Epithelial cell of proximal tubule (primary cell): Measurements from ENCODE around the gene SDHAF4. TPM values are rescaled to one million over a fixed set of nuclear protein-coding genes. Genes with fewer than 3 reads are reported as not detected.

Source experiments
- DNase-seq: peaks from one replicate; pipeline ENCODE4 v3.0.0-alpha.2; 2011; ENCODE audit warnings: low read depth
- H3K4me3 ChIP-seq: 2 replicates; pipeline ENCODE4 v1.5.1; 2011; ENCODE audit warnings: low read depth, mild to moderate bottlenecking, low read length
- total RNA-seq: library from RNA; depleted of rRNA; stranded (reverse); fragments of >200 nt; gene quantifications from 2 replicates; pipeline ENCODE4 v1.2.3, GENCODE V29; 2015
- TF ChIP-seq, protein P1 (sequence below): conservative IDR thresholded peaks from 2 replicates; pipeline ENCODE4 v1.5.1; 2012; ENCODE audit warnings: low read depth, mild to moderate bottlenecking, low read length

Gene SDHAF4
- total RNA-seq, 1 donor from 2014 or later: 15.0 TPM

DNA sequence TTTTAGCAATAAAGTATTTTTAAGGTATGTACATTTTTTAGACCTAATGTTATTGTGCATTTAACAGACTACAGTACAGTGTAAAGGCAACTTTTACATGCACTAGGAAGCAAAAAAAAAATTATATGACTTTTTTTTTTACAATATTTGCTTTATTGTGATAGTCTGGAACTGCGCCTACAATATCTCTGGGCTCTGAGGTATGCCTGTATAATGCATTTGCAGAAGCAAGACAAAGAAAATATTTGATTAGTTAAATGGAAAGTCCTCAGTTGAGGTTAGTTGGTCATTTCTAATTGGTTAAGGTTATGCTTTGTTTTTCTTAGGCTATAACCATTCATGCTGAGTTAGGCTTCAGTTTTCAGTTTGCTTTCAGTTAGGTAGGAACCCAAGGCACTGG lies 54.0 kb downstream of the SDHAF4 start:
- no peak overlapping the region for H3K4me3 ChIP-seq
- no peak for DNase-seq
- TF ChIP-seq, protein P1, sequence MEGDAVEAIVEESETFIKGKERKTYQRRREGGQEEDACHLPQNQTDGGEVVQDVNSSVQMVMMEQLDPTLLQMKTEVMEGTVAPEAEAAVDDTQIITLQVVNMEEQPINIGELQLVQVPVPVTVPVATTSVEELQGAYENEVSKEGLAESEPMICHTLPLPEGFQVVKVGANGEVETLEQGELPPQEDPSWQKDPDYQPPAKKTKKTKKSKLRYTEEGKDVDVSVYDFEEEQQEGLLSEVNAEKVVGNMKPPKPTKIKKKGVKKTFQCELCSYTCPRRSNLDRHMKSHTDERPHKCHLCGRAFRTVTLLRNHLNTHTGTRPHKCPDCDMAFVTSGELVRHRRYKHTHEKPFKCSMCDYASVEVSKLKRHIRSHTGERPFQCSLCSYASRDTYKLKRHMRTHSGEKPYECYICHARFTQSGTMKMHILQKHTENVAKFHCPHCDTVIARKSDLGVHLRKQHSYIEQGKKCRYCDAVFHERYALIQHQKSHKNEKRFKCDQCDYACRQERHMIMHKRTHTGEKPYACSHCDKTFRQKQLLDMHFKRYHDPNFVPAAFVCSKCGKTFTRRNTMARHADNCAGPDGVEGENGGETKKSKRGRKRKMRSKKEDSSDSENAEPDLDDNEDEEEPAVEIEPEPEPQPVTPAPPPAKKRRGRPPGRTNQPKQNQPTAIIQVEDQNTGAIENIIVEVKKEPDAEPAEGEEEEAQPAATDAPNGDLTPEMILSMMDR: no peak

DNA sequence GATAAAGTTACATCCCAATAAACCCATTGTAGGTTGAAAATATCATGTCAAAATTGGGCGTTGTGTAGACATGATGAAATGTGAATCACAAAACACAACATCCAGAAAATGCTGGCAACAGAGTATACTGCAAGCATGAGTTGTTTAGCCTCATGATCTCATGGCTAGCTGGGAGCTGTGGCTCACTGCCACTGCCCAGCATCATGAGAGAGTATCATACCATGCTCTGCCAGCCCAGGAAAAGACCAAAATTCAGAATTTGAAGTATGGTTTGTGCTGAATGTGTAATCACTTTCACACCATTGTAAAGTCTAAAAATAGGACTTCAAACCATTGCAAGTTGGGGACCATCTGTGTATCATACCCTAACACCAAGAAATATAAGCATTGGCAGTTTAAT lies 55.7 kb downstream of the SDHAF4 start:
- H3K4me3 ChIP-seq: no peak overlapping the region
- TF ChIP-seq, protein P1: no peak
- no peak for DNase-seq

DNA sequence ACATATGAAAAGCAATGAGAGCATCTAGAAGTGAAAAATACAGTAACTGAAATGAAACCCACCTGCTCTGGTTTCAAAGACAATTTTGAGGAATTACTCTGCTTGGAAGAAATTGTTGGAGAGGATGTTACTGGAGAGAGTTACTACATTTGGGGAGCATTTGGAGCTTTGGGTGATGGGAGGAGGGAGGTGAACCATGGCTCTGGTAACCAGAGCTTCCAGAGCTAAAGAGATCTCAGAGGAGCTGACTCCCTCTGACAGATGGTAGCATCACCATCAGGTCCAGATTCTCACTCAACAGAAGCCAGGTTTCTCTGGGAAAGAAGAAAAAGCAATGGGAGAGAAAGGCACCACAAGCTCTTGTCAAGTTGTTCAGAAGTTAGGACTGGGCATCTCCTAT lies 58.7 kb downstream of the SDHAF4 start:
- H3K4me3 ChIP-seq: no peak overlapping the region
- TF ChIP-seq, protein P1: no peak
- no peak for DNase-seq

DNA sequence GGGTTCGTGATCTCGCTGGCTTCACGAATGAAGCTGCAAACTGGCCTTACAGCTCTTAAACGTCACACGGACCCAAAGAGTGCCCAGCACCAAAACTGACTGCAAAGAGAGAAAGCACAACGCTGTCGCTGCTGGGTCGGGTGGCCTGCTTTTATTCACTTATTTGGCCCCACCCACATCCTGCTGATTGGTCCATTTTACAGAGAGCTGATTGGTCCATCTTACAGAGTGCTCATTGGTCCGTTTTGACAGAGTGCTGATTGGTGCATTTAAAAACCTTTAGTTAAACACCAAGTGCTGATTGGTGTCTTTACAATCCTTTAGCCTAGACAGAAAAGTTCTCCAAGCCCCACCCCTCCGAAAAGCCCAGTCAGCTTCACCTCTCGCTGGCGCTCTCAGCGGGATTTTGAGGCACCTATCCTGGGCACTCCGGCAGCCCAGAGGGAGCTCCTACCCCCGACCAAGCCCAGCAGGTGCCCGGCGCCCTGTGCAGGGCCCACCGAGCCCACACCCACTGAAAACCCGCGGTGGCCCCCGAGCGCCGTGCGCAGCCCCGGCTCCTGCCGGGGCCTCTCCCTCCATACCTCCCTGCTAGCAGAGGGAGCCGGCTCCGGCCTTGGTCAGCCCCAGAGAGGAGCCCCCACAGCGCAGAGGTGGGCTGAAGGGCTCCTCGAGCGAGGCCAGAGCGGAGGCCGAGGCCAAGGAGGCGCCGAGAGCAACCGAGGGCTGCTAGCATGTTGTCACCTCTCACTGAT lies 60.9 kb downstream of the SDHAF4 start:
- no peak for DNase-seq
- TF ChIP-seq, protein P1: no peak
- no peak overlapping the region for H3K4me3 ChIP-seq

DNA sequence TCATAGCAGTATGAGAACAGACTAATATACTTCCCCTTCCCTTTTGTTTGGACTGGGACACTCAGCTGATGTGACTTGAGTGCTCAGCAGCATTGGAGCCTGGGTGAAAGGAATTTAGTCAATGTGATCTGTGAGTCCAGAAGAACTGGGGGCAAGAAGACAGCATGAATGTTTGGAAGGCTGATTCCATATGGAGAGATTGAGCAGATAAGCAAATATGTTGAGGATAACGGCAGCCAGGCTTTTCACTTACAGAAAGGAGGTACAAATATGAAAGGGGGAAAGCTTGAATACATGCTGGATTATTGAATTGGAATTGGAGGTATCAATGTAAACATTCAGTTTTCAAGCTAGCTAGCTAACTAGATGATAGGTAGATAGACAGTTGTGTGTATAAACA lies 63.2 kb downstream of the SDHAF4 start:
- TF ChIP-seq, protein P1: no peak

DNA sequence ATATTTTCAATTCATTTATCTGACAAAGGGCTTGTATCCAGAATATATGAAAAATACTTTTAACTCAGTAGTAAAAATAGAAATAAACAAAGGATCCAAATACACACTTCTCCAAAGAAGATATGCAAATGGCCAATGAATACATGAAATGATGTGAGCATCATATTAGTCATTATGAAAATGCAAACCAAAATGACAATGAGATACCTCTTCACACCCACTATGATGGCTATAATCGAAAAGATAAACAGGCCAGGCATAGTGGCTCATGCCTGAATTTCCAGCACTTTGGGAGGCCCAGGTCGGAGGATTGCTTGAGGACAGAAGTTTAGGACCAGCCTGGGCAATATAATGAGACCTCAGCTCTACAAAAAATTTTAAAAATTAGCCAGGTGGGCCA lies 67.1 kb downstream of the SDHAF4 start:
- DNase-seq: no peak
- TF ChIP-seq, protein P1: no peak
- no peak overlapping the region for H3K4me3 ChIP-seq

More for the DNA sequence above, 63.2 kb downstream of the SDHAF4 start:
- no peak overlapping the region for H3K4me3 ChIP-seq
- DNase-seq: no peak

DNA sequence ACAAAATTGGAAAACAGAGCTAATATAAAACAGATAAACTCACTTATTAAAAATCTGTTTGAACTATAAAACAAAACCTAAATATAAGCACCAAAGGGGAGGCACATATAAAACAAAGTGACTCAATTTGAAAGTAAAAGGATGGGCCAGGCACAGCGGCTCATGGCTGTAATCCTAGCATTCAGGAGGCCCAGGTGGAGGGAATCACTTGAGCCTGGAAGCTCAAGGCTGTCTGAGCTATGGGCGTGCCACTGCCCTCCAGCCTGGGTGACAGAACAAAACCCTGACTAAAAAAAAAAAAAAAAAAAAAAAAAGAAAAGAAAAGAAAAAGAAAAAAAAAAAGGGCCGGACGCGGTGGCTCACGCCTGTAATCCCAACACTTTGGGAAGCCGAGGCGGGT lies 69.9 kb downstream of the SDHAF4 start:
- TF ChIP-seq, protein P1: no peak

More for the DNA sequence above, 69.9 kb downstream of the SDHAF4 start:
- H3K4me3 ChIP-seq: no peak overlapping the region
- no peak for DNase-seq
